Activated T-helper 17 cell treated with anti-CD3 and anti-CD28 coated beads, Interleukin-2, amount 50 U/mL, for 72 hours (primary cell): ENCODE data around the gene BTAF1. TPM values are rescaled to one million over a fixed set of nuclear protein-coding genes. Genes with fewer than 3 reads are reported as not detected.

Experiments used
- ATAC-seq: fragments of 150-1000 bp; cut with Tn5 transposase; replicated peaks from 2 replicates; pipeline ENCODE4 v1.10.0; 2021; ENCODE audit warnings: mild to moderate bottlenecking, moderate library complexity
- H3K27ac Mint-ChIP-seq: one replicate; pipeline ENCODE4 v1.8.0; 2022; ENCODE audit warnings: mixed read lengths
- H3K27me3 Mint-ChIP-seq: one replicate; pipeline ENCODE4 v1.8.0; 2022; ENCODE audit warnings: mixed read lengths
- H3K36me3 Mint-ChIP-seq: one replicate; pipeline ENCODE4 v1.8.0; 2022; ENCODE audit warnings: low read depth, mild to moderate bottlenecking, mixed read lengths
- H3K4me1 Mint-ChIP-seq: one replicate; pipeline ENCODE4 v1.8.0; 2022; ENCODE audit warnings: mixed read lengths
- H3K4me3 Mint-ChIP-seq: one replicate; pipeline ENCODE4 v1.8.0; 2022; ENCODE audit warnings: mild to moderate bottlenecking, mixed read lengths
- H3K9me3 Mint-ChIP-seq: one replicate; pipeline ENCODE4 v1.8.0; 2022; ENCODE audit warnings: mixed read lengths
- total RNA-seq, 2 donors: library from RNA; stranded (reverse); gene quantifications; one replicate each; pipeline ENCODE4 v1.2.3, GENCODE V29; 2022

Gene BTAF1
- total RNA-seq, 2 donors from 2014 or later = 49.1 to 122 TPM

DNA sequence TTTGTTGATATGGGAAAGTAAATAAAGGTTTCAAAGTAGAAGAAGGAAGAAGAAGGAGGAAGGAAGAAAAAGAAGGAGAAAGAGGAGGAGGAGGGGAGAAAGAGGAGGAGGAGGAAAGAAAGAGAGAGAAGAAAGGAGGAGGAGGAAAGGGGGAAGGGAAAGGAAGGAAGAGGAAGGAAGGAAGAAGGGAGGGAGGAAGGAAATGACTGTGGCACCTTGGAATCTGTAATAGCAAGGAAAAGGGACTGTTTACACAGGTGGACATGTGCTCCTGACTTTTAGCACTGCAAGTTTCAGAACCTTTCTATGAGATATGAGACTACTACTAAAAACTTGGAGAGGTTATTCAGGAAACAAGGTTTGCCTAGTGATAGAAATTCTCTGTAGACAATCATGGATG lies 153.2 kb downstream of the BTAF1 start:
- ATAC-seq = no peak
- Mint-ChIP-seq H3K4me1 (no peaks in the 10 kb centered on the region), H3K9me3 (no peaks in the 10 kb centered on the region), H3K4me3 (no peak overlapping the region), H3K27ac (peak overlapping the region; percentile 68), H3K27me3 (no peaks in the 10 kb centered on the region), H3K36me3 (peaks cover 35% of the 10 kb centered on the region)

DNA sequence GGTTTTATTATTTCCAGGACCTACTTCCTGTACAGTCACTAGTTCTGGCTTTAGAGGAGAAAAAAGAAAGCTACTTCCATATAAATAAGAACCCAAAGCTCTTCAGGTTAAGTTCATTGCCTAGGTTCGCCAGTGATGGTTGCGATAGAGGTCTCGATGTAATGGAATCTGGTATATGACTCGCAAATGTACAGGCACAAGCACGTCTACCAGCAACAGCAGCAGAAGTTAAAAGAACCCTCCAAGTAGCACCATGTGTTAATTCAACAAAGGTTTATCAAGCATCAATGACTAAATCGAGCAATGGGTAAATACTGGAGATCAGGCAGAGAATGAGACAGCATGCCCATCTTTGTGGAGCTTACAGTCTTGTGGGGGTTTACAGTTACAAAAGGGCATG lies 155.4 kb downstream of the BTAF1 start:
- Mint-ChIP-seq H3K27ac (no peak overlapping the region), H3K9me3 (no peaks in the 10 kb centered on the region), H3K4me3 (no peak overlapping the region), H3K4me1 (no peaks in the 10 kb centered on the region), H3K36me3 (peaks cover 35% of the 10 kb centered on the region), H3K27me3 (no peaks in the 10 kb centered on the region)
- ATAC-seq = no peak

Other genes starting within 250 kb of the BTAF1 start
- gene TNKS2, start 125.3 kb upstream of the BTAF1 start, total RNA-seq = 10 to 100 TPM; 25.6 to 30.7 TPM
- gene FGFBP3, start 14.3 kb upstream of the BTAF1 start, total RNA-seq = under 1 TPM; 0.37 to 0.65 TPM